Suprapubic skin (tissue), 4 donors: Measurements from ENCODE around the gene CALM1. TPM values are rescaled to one million over a fixed set of nuclear protein-coding genes. Genes with fewer than 3 reads are reported as not detected.

Experiments used
- DNase-seq, 2 donors: peaks; one replicate each; pipeline ENCODE4 v3.0.0-alpha.2; 2019; ENCODE audit warnings: low spot score in 2 of 2
- H3K27ac ChIP-seq: fragments of 200-600 bp; sonication (generic); one replicate; pipeline ENCODE4 v1.5.1; 2019
- H3K27me3 ChIP-seq: fragments of 200-600 bp; sonication (generic); one replicate; pipeline ENCODE4 v1.5.1; 2019
- H3K36me3 ChIP-seq: fragments of 200-600 bp; sonication (generic); one replicate; pipeline ENCODE4 v1.5.1; 2019
- H3K4me1 ChIP-seq: fragments of 200-600 bp; sonication (generic); one replicate; pipeline ENCODE4 v1.5.1; 2019
- H3K4me3 ChIP-seq: fragments of 200-600 bp; sonication (generic); one replicate; pipeline ENCODE4 v1.5.1; 2019; ENCODE audit warnings: mild to moderate bottlenecking
- H3K9me3 ChIP-seq: fragments of 200-600 bp; sonication (generic); one replicate; pipeline ENCODE4 v1.5.1; 2019
- CTCF ChIP-seq, 2 donors: fragments of 200-600 bp in 1 of 2; fragments of 450-650 bp in 1 of 2; sonication (generic) in 1 of 2; IDR thresholded peaks; one replicate each; pipeline ENCODE4 v1.5.1; 2016 to 2019; ENCODE audit warnings: antibody characterized with exemption in 2 of 2, mild to moderate bottlenecking in 1 of 2, moderate library complexity in 1 of 2
- EP300 ChIP-seq: sonication (generic); formaldehyde crosslinking; IDR thresholded peaks from one replicate; pipeline ENCODE4 v1.6.1; 2017; ENCODE audit warnings: antibody characterized with exemption
- POLR2A ChIP-seq, 2 donors: fragments of 450-650 bp; IDR thresholded peaks; one replicate each; pipeline ENCODE4 v1.6.1; 2017; ENCODE audit warnings: antibody characterized with exemption in 2 of 2, mild to moderate bottlenecking in 2 of 2, moderate library complexity in 2 of 2
- POLR2AphosphoS5 ChIP-seq, 3 donors: sonication (generic); formaldehyde crosslinking; IDR thresholded peaks; one replicate each; pipeline ENCODE4 v1.6.1; 2017; ENCODE audit warnings: antibody characterized with exemption in 3 of 3
- WGBS: methylation state at CpG from one replicate; pipeline ENCODE4 v1.1.5; 2018; 5-methylcytosine and 5-hydroxymethylcytosine counted together
- total RNA-seq, 4 donors: library from RNA; depleted of rRNA; stranded (reverse); fragments of >200 nt; gene quantifications; one replicate each; pipeline ENCODE4 v1.1.0, GENCODE V29; 2016

The CALM1 gene
- total RNA-seq, 4 donors from 2014 or later, result 258 to 369 (median 300) TPM

GRCh38 chr14:90424075-90424474, 27.2 kb downstream of the CALM1 start:
- Histone ChIP-seq H3K4me1 (peaks cover 6% of the 10 kb centered on the region), H3K4me3 (no peak overlapping the region), H3K9me3 (no peaks in the 10 kb centered on the region), H3K36me3 (no peaks in the 10 kb centered on the region), H3K27ac (no peak overlapping the region), H3K27me3 (no peaks in the 10 kb centered on the region)
- no peak for TF ChIP-seq CTCF (IDR thresholded peaks at IDR 0.05)
- TF ChIP-seq EP300, result no peak
- TF ChIP-seq POLR2AphosphoS5 (IDR thresholded peaks at IDR 0.05), result no peak
- TF ChIP-seq POLR2A (IDR thresholded peaks at IDR 0.05), result no peak
- DNase-seq, result no peak
- WGBS, result 90% methylated on average over 3 of the region's 6 CpGs

GRCh38 chr14:90424686-90425372, 28.0 kb downstream of the CALM1 start:
- TF ChIP-seq POLR2A (IDR thresholded peaks at IDR 0.05) (no peak), POLR2AphosphoS5 (IDR thresholded peaks at IDR 0.05) (no peak), EP300 (no peak), CTCF (IDR thresholded peaks at IDR 0.05) (no peak)
- H3K4me1 ChIP-seq, result no peaks in the 10 kb centered on the region
- 68% methylated on average over 17 of the region's 17 CpGs for WGBS

GRCh38 chr14:90425373-90425879, 28.6 kb downstream of the CALM1 start:
- no peaks in the 10 kb centered on the region for H3K36me3 ChIP-seq
- 87% methylated on average over 9 of the region's 9 CpGs for WGBS
- no peak overlapping the region for H3K27ac ChIP-seq
- no peak overlapping the region for H3K4me3 ChIP-seq
- DNase-seq, result no peak
- H3K9me3 ChIP-seq, result no peaks in the 10 kb centered on the region
- no peaks in the 10 kb centered on the region for H3K4me1 ChIP-seq
- no peaks in the 10 kb centered on the region for H3K27me3 ChIP-seq
- no peak for TF ChIP-seq POLR2A (IDR thresholded peaks at IDR 0.05)
- TF ChIP-seq EP300, result no peak
- TF ChIP-seq CTCF (IDR thresholded peaks at IDR 0.05), result no peak
- no peak for TF ChIP-seq POLR2AphosphoS5 (IDR thresholded peaks at IDR 0.05)

More at GRCh38 chr14:90424686-90425372, 28.0 kb downstream of the CALM1 start:
- DNase-seq, result no peak
- no peaks in the 10 kb centered on the region for H3K36me3 ChIP-seq
- no peaks in the 10 kb centered on the region for H3K9me3 ChIP-seq
- H3K4me3 ChIP-seq, result no peak overlapping the region
- no peaks in the 10 kb centered on the region for H3K27me3 ChIP-seq
- H3K27ac ChIP-seq, result no peak overlapping the region

GRCh38 chr14:90426031-90426540, 29.3 kb downstream of the CALM1 start:
- Histone ChIP-seq H3K36me3 (no peaks in the 10 kb centered on the region), H3K27ac (no peak overlapping the region), H3K9me3 (no peaks in the 10 kb centered on the region), H3K4me3 (no peak overlapping the region), H3K27me3 (no peaks in the 10 kb centered on the region), H3K4me1 (no peaks in the 10 kb centered on the region)
- TF ChIP-seq POLR2A (IDR thresholded peaks at IDR 0.05), result no peak
- no peak for TF ChIP-seq POLR2AphosphoS5 (IDR thresholded peaks at IDR 0.05)
- no peak for TF ChIP-seq CTCF (IDR thresholded peaks at IDR 0.05)
- no peak for TF ChIP-seq EP300
- DNase-seq, result no peak
- WGBS, result 86% methylated on average over 9 of the region's 10 CpGs

GRCh38 chr14:90426663-90427062, 29.8 kb downstream of the CALM1 start:
- Histone ChIP-seq H3K27ac (no peak overlapping the region), H3K4me1 (no peaks in the 10 kb centered on the region), H3K27me3 (no peaks in the 10 kb centered on the region), H3K9me3 (no peaks in the 10 kb centered on the region), H3K4me3 (no peak overlapping the region), H3K36me3 (no peaks in the 10 kb centered on the region)
- no peak for TF ChIP-seq POLR2AphosphoS5 (IDR thresholded peaks at IDR 0.05)
- no peak for TF ChIP-seq CTCF (IDR thresholded peaks at IDR 0.05)
- no peak for TF ChIP-seq POLR2A (IDR thresholded peaks at IDR 0.05)
- no peak for TF ChIP-seq EP300
- DNase-seq, result no peak
- 48% methylated on average over 10 of the region's 10 CpGs for WGBS
